Duodenal mucosa (tissue), 2 donors: Measurements from ENCODE around the gene EPB41L1.

Source experiments
- H3K27ac ChIP-seq: one replicate; pipeline ENCODE4 v1.7.0; 2013; ENCODE audit warnings: low read depth, low read length
- H3K27me3 ChIP-seq, 2 donors: one replicate each; pipeline ENCODE4 v1.7.0; 2013; ENCODE audit warnings: low read length in 2 of 2, control low read depth in 1 of 2; ENCODE audit not compliant: insufficient read depth in 2 of 2, control insufficient read depth in 1 of 2
- H3K36me3 ChIP-seq, 2 donors: one replicate each; pipeline ENCODE4 v1.7.0; 2013; ENCODE audit warnings: low read length in 2 of 2, control low read depth in 1 of 2; ENCODE audit not compliant: insufficient read depth in 2 of 2, control insufficient read depth in 1 of 2
- H3K4me1 ChIP-seq, 2 donors: one replicate each; pipeline ENCODE4 v1.7.0; 2013; ENCODE audit warnings: low read length in 2 of 2, control low read depth in 1 of 2; ENCODE audit not compliant: insufficient read depth in 2 of 2, control insufficient read depth in 1 of 2
- H3K4me3 ChIP-seq, 2 donors: one replicate each; pipeline ENCODE4 v1.7.0; 2013; ENCODE audit warnings: low read length in 2 of 2, low read depth in 1 of 2
- H3K9ac ChIP-seq, 2 donors: one replicate each; pipeline ENCODE4 v1.7.0; 2013; ENCODE audit warnings: low read length in 2 of 2, low read depth in 1 of 2
- H3K9me3 ChIP-seq, 2 donors: one replicate each; pipeline ENCODE4 v1.7.0; 2013; ENCODE audit warnings: low read length in 2 of 2, control low read depth in 1 of 2; ENCODE audit not compliant: control insufficient read depth in 1 of 2

EPB41L1 gene

GRCh38 chr20:36202891-36203338, 48.4 kb downstream of the EPB41L1 start:
- H3K36me3 ChIP-seq = peaks cover 5 to 23% of the 10 kb centered on the region in 2 donors
- H3K4me3 ChIP-seq = no peak overlapping the region
- H3K9ac ChIP-seq = no peak overlapping the region
- H3K27ac ChIP-seq = no peak overlapping the region
- no peaks in the 10 kb centered on the region for H3K9me3 ChIP-seq
- no peaks in the 10 kb centered on the region for H3K4me1 ChIP-seq
- no peaks in the 10 kb centered on the region for H3K27me3 ChIP-seq

- Histone ChIP-seq H3K36me3 (peaks cover 12 to 28% of the 10 kb centered on the region in 2 donors), H3K4me3 (no peak overlapping the region), H3K27me3 (no peaks in the 10 kb centered on the region), H3K9ac (no peak overlapping the region), H3K4me1 (no peaks in the 10 kb centered on the region), H3K27ac (no peak overlapping the region), H3K9me3 (no peaks in the 10 kb centered on the region)
These were observed 49.3 kb downstream of the EPB41L1 start for GRCh38 chr20:36203861-36204260.

GRCh38 chr20:36205026-36205425, 50.5 kb downstream of the EPB41L1 start:
- Histone ChIP-seq H3K36me3 (peaks cover 13 to 33% of the 10 kb centered on the region in 2 donors), H3K9ac (no peak overlapping the region), H3K27ac (no peak overlapping the region), H3K4me3 (no peak overlapping the region), H3K4me1 (no peaks in the 10 kb centered on the region), H3K9me3 (no peaks in the 10 kb centered on the region), H3K27me3 (no peaks in the 10 kb centered on the region)

GRCh38 chr20:36206068-36206467, 51.5 kb downstream of the EPB41L1 start:
- Histone ChIP-seq H3K9me3 (no peaks in the 10 kb centered on the region), H3K4me1 (no peaks in the 10 kb centered on the region), H3K9ac (no peak overlapping the region), H3K27me3 (no peaks in the 10 kb centered on the region), H3K4me3 (no peak overlapping the region), H3K36me3 (peaks cover 13 to 32% of the 10 kb centered on the region in 2 donors), H3K27ac (no peak overlapping the region)

DNA sequence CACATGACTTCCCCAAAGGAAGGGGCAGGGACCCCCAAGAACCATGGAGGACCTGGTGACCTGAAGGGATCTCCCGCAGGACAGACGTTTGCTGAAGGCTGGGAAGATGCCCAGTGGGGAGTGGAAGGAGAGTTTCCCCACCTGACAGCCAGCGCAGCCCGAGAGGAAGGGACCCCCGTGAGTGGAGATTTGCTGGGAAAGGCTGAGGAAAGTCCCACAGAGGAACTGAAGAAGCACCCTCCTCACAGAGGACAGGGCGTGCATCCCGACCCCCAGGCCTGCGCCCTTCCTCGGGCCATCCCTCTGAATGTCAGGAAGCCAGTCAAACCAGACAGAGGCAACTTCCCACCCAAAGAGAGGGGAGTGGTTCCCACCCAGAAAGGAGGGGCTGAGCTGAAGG, 52.1 kb downstream of the EPB41L1 start:
- H3K4me3 ChIP-seq = no peak overlapping the region
- H3K9me3 ChIP-seq = no peaks in the 10 kb centered on the region
- H3K36me3 ChIP-seq = peaks cover 13 to 32% of the 10 kb centered on the region in 2 donors
- H3K27ac ChIP-seq = no peak overlapping the region
- no peak overlapping the region for H3K9ac ChIP-seq
- no peaks in the 10 kb centered on the region for H3K4me1 ChIP-seq
- no peaks in the 10 kb centered on the region for H3K27me3 ChIP-seq

- H3K4me3 ChIP-seq = no peak overlapping the region
- no peak overlapping the region for H3K27ac ChIP-seq
- no peaks in the 10 kb centered on the region for H3K9me3 ChIP-seq
- no peaks in the 10 kb centered on the region for H3K27me3 ChIP-seq
- H3K4me1 ChIP-seq = no peaks in the 10 kb centered on the region
- peaks cover 18 to 41% of the 10 kb centered on the region in 2 donors for H3K36me3 ChIP-seq
- H3K9ac ChIP-seq = no peak overlapping the region
These were observed 53.1 kb downstream of the EPB41L1 start for GRCh38 chr20:36207602-36208001.

DNA sequence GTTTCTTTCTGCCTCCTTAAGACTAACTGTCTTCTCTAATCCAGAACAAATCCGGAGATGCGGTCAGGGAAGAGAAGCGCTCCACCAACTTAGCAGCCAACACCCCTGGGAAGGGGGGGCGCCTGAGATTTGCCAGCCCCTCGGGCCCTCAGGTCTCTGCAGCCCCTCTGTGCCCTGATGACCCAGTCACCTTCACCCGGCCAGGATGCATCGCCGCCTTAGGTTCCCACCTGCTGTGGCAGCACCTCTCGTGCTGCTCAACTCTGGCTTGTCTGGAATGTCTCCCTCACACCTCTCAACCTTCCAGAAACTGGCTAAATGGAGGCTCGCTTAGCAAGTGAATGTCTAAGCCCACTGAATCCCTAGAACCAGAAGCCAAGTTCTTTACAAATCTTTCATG, 53.7 kb downstream of the EPB41L1 start:
- Histone ChIP-seq H3K36me3 (peaks cover 18 to 42% of the 10 kb centered on the region in 2 donors), H3K4me1 (no peaks in the 10 kb centered on the region), H3K27me3 (no peaks in the 10 kb centered on the region), H3K9me3 (no peaks in the 10 kb centered on the region), H3K4me3 (no peak overlapping the region), H3K9ac (no peak overlapping the region), H3K27ac (no peak overlapping the region)

- Histone ChIP-seq H3K27ac (no peak overlapping the region), H3K4me3 (no peak overlapping the region), H3K27me3 (no peaks in the 10 kb centered on the region), H3K9me3 (no peaks in the 10 kb centered on the region), H3K4me1 (no peaks in the 10 kb centered on the region), H3K9ac (no peak overlapping the region), H3K36me3 (peaks cover 21 to 51% of the 10 kb centered on the region in 2 donors)
These were observed 56.0 kb downstream of the EPB41L1 start for GRCh38 chr20:36210436-36211021.

GRCh38 chr20:36213362-36213761, 58.8 kb downstream of the EPB41L1 start:
- H3K4me3 ChIP-seq = no peak overlapping the region
- no peak overlapping the region for H3K27ac ChIP-seq
- H3K9me3 ChIP-seq = no peaks in the 10 kb centered on the region
- no peaks in the 10 kb centered on the region for H3K4me1 ChIP-seq
- no peak overlapping the region for H3K9ac ChIP-seq
- peaks cover 16 to 35% of the 10 kb centered on the region in 2 donors for H3K36me3 ChIP-seq
- H3K27me3 ChIP-seq = no peaks in the 10 kb centered on the region

- Histone ChIP-seq H3K4me1 (no peaks in the 10 kb centered on the region), H3K4me3 (no peak overlapping the region), H3K36me3 (peaks cover 14 to 40% of the 10 kb centered on the region in 2 donors), H3K9me3 (no peaks in the 10 kb centered on the region), H3K27ac (no peak overlapping the region), H3K9ac (no peak overlapping the region), H3K27me3 (no peaks in the 10 kb centered on the region)
These were observed 60.2 kb downstream of the EPB41L1 start for GRCh38 chr20:36214684-36215256.
